ENCODE measurements around the gene PIBF1. TPM values are rescaled to one million over a fixed set of nuclear protein-coding genes. Genes with fewer than 3 reads are reported as not detected.

Gene PIBF1
- total and polyA plus RNA-seq, 4 donors, result 3.1 to 18.3 (median 6.5) TPM

- Histone ChIP-seq H3K9ac (ENCODE audit: low read depth in 1 of 2, low read length in 2 of 2) (no peak overlapping the region), H3K4me3 (ENCODE audit: low read depth in 1 of 3, low read length in 3 of 3) (no peak overlapping the region), H3K4me1 (ENCODE audit: control insufficient read depth in 4 of 4, insufficient read depth in 4 of 4, low read length in 3 of 4) (peaks cover 0 to 3% (median 0%) of the 10 kb centered on the region in 4 donors), H3K27ac (ENCODE audit: low read depth in 1 of 2, low read length in 2 of 2) (no peak overlapping the region), H3K9me3 (ENCODE audit: control insufficient read depth in 4 of 4, low read length in 3 of 4) (no peaks in the 10 kb centered on the region), H3K27me3 (ENCODE audit: control insufficient read depth in 4 of 4, insufficient read depth in 4 of 4, low read length in 3 of 4) (no peaks in the 10 kb centered on the region), H3K36me3 (ENCODE audit: control insufficient read depth in 4 of 4, insufficient read depth in 3 of 4, low read depth in 1 of 4, low read length in 3 of 4) (no peaks in the 10 kb centered on the region)
- TF ChIP-seq EGR1 (IDR thresholded peaks at IDR 0.05; ENCODE audit: low read depth in 2 of 2) (no peak), CTCF (IDR thresholded peaks at IDR 0.05; ENCODE audit: low read depth, low read length, missing input control) (no peak), RAD21 (IDR thresholded peaks at IDR 0.05) (no peak), TAF1 (conservative IDR thresholded peaks at IDR 0.05) (no peak), RXRA (IDR thresholded peaks at IDR 0.05) (no peak), GABPA (IDR thresholded peaks at IDR 0.05 in 1 of 2, conservative IDR thresholded peaks at IDR 0.05 in 1 of 2) (no peak), ZBTB33 (IDR thresholded peaks at IDR 0.05) (no peak), HNF4G (IDR thresholded peaks at IDR 0.05) (no peak), NR2F2 (IDR thresholded peaks at IDR 0.05) (no peak), FOXA1 (IDR thresholded peaks at IDR 0.05) (no peak), ATF3 (IDR thresholded peaks at IDR 0.05) (no peak)
- DNase-seq (ENCODE audit: low spot score), result no peak
Measured at GRCh38 chr13:73038064-73038463, 256.1 kb downstream of the PIBF1 start.

- no peak for DNase-seq (ENCODE audit: low spot score)
- Histone ChIP-seq H3K9ac (ENCODE audit: low read depth in 1 of 2, low read length in 2 of 2) (no peak overlapping the region), H3K4me1 (ENCODE audit: control insufficient read depth in 4 of 4, insufficient read depth in 4 of 4, low read length in 3 of 4) (peaks cover 0 to 3% (median 0%) of the 10 kb centered on the region in 4 donors), H3K9me3 (ENCODE audit: control insufficient read depth in 4 of 4, low read length in 3 of 4) (no peaks in the 10 kb centered on the region), H3K27me3 (ENCODE audit: control insufficient read depth in 4 of 4, insufficient read depth in 4 of 4, low read length in 3 of 4) (no peaks in the 10 kb centered on the region), H3K36me3 (ENCODE audit: control insufficient read depth in 4 of 4, insufficient read depth in 3 of 4, low read depth in 1 of 4, low read length in 3 of 4) (no peaks in the 10 kb centered on the region), H3K4me3 (ENCODE audit: low read depth in 1 of 3, low read length in 3 of 3) (no peak overlapping the region), H3K27ac (ENCODE audit: low read depth in 1 of 2, low read length in 2 of 2) (no peak overlapping the region)
- 94% methylated on average over 2 of the region's 2 CpGs for WGBS
- TF ChIP-seq TAF1 (conservative IDR thresholded peaks at IDR 0.05) (no peak), NR2F2 (IDR thresholded peaks at IDR 0.05) (no peak), GABPA (IDR thresholded peaks at IDR 0.05 in 1 of 2, conservative IDR thresholded peaks at IDR 0.05 in 1 of 2) (no peak), HNF4A (conservative IDR thresholded peaks at IDR 0.05) (no peak), FOXA2 (IDR thresholded peaks at IDR 0.05) (no peak), RAD21 (IDR thresholded peaks at IDR 0.05) (no peak), FOXA1 (IDR thresholded peaks at IDR 0.05) (no peak), CTCF (IDR thresholded peaks at IDR 0.05; ENCODE audit: low read depth, low read length, missing input control) (no peak), ATF3 (IDR thresholded peaks at IDR 0.05) (no peak), ZBTB33 (IDR thresholded peaks at IDR 0.05) (no peak), JUND (IDR thresholded peaks at IDR 0.05) (no peak), YY1 (IDR thresholded peaks at IDR 0.05) (no peak), HNF4G (IDR thresholded peaks at IDR 0.05) (no peak)
- TF ChIP-seq, protein P1, sequence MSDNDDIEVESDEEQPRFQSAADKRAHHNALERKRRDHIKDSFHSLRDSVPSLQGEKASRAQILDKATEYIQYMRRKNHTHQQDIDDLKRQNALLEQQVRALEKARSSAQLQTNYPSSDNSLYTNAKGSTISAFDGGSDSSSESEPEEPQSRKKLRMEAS (IDR thresholded peaks at IDR 0.05), result no peak
- TF ChIP-seq, protein P2, sequence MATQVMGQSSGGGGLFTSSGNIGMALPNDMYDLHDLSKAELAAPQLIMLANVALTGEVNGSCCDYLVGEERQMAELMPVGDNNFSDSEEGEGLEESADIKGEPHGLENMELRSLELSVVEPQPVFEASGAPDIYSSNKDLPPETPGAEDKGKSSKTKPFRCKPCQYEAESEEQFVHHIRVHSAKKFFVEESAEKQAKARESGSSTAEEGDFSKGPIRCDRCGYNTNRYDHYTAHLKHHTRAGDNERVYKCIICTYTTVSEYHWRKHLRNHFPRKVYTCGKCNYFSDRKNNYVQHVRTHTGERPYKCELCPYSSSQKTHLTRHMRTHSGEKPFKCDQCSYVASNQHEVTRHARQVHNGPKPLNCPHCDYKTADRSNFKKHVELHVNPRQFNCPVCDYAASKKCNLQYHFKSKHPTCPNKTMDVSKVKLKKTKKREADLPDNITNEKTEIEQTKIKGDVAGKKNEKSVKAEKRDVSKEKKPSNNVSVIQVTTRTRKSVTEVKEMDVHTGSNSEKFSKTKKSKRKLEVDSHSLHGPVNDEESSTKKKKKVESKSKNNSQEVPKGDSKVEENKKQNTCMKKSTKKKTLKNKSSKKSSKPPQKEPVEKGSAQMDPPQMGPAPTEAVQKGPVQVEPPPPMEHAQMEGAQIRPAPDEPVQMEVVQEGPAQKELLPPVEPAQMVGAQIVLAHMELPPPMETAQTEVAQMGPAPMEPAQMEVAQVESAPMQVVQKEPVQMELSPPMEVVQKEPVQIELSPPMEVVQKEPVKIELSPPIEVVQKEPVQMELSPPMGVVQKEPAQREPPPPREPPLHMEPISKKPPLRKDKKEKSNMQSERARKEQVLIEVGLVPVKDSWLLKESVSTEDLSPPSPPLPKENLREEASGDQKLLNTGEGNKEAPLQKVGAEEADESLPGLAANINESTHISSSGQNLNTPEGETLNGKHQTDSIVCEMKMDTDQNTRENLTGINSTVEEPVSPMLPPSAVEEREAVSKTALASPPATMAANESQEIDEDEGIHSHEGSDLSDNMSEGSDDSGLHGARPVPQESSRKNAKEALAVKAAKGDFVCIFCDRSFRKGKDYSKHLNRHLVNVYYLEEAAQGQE (IDR thresholded peaks at IDR 0.05), result no peak
Measured at GRCh38 chr13:73039201-73040108, 257.5 kb downstream of the PIBF1 start.
